Measurements from ENCODE around the gene KLF13.
A peak's percentile ranks its signal among the peaks of the same experiment; 100 is the strongest.

KLF13 gene

DNA sequence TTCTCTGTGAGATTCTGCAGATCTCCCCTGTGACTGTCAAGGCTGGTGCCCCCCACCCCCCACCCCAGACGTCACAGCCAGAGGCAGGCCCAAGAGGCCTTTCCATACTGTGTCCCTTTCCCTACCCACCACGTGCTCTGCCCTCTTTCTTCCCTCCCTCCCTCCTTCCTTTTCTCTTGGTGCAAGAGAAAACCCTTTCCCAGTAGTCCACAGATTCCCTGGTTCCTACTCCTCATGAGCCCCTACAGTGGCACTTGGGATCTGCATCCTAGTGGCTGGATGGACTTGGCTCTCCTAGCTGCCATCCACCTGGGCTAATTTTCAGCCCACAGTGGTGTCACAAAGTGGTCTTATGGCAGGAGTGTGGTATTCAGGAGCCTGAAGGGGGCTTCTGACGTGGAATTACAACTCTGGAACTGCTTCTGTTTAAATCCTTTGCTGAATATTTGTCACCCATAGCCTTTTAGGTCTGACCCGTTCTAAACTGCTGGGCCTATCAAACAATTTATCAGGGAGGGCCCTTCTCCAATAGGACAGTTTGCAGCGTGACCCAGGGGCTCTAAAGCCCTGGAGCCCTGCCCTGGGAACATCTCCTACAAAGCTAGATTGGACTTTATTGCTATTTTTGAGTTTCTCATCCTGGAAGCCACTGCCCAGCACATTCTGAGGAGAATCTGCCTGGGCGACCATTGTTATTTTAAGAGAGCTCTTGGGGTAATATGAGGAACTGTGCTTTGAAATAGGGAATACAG is 35.3 kb downstream of the KLF13 start:
- H3K4me2 ChIP-seq (ENCODE audit: low read length), result peak overlapping the region; percentile 71
- no peaks in the 10 kb centered on the region for H3K9me3 ChIP-seq (ENCODE audit: insufficient read depth, low read length)
- peak overlapping the region; percentile 25; the same call in 1 of the 2 replicates for H3K9ac ChIP-seq (ENCODE audit: low read length)
- H3K4me3 ChIP-seq (ENCODE audit: low read length), result peak overlapping the region; percentile 65; the same call in 1 of the 2 replicates
- H4K20me1 ChIP-seq (ENCODE audit: insufficient read depth, low read length), result peaks cover 78% of the 10 kb centered on the region
- no peak for TF ChIP-seq EZH2phosphoT487 (IDR thresholded peaks at IDR 0.05; ENCODE audit: low read depth)
- TF ChIP-seq, protein P1, sequence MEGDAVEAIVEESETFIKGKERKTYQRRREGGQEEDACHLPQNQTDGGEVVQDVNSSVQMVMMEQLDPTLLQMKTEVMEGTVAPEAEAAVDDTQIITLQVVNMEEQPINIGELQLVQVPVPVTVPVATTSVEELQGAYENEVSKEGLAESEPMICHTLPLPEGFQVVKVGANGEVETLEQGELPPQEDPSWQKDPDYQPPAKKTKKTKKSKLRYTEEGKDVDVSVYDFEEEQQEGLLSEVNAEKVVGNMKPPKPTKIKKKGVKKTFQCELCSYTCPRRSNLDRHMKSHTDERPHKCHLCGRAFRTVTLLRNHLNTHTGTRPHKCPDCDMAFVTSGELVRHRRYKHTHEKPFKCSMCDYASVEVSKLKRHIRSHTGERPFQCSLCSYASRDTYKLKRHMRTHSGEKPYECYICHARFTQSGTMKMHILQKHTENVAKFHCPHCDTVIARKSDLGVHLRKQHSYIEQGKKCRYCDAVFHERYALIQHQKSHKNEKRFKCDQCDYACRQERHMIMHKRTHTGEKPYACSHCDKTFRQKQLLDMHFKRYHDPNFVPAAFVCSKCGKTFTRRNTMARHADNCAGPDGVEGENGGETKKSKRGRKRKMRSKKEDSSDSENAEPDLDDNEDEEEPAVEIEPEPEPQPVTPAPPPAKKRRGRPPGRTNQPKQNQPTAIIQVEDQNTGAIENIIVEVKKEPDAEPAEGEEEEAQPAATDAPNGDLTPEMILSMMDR (IDR thresholded peaks at IDR 0.05; ENCODE audit: low read depth, low read length), result no peak
- peaks cover 97% of the 10 kb centered on the region for H3K79me2 ChIP-seq (ENCODE audit: low read length)
- peak overlapping the region; percentile 71 for H3K27ac ChIP-seq (ENCODE audit: low read length)
- H3K4me1 ChIP-seq (ENCODE audit: low read length), result peaks cover 71% of the 10 kb centered on the region
- H3K36me3 ChIP-seq (replicated peaks; ENCODE audit: low read depth, low read length), result peaks cover 18% of the 10 kb centered on the region
- H2AFZ ChIP-seq (ENCODE audit: low read depth, low read length), result no peak overlapping the region
- no peaks in the 10 kb centered on the region for H3K27me3 ChIP-seq (ENCODE audit: low read depth, low read length)

DNA sequence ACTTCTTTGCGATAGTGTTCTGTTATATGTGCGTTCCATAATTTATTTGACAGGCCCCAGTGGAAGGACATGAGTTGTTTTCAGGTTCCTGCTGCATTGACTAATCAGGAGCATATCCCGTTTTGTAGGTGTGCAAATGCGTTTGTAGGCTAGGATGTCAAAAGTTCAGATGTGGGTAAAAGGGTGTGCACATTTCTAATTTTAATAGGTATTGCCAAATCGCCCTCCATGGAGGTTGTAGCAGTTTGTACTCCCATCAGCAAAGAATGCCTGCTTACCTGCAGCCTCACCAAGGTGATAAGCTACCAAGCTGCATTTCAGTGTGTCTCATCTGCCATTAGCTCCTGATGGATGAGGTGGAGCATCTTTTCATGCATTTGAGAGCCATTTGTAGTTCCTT is 36.3 kb downstream of the KLF13 start:
- Histone ChIP-seq H3K27me3 (ENCODE audit: low read depth, low read length) (no peaks in the 10 kb centered on the region), H3K4me2 (ENCODE audit: low read length) (no peak overlapping the region), H3K79me2 (ENCODE audit: low read length) (peaks cover 97% of the 10 kb centered on the region), H3K36me3 (replicated peaks; ENCODE audit: low read depth, low read length) (peaks cover 18% of the 10 kb centered on the region), H3K4me3 (ENCODE audit: low read length) (no peak overlapping the region), H3K9me3 (ENCODE audit: insufficient read depth, low read length) (no peaks in the 10 kb centered on the region), H4K20me1 (ENCODE audit: insufficient read depth, low read length) (peaks cover 77% of the 10 kb centered on the region), H3K27ac (ENCODE audit: low read length) (no peak overlapping the region), H3K9ac (ENCODE audit: low read length) (no peak overlapping the region), H3K4me1 (ENCODE audit: low read length) (peaks cover 81% of the 10 kb centered on the region), H2AFZ (ENCODE audit: low read depth, low read length) (no peak overlapping the region)
- TF ChIP-seq, protein P1 (IDR thresholded peaks at IDR 0.05; ENCODE audit: low read depth, low read length), result no peak
- TF ChIP-seq EZH2phosphoT487 (IDR thresholded peaks at IDR 0.05; ENCODE audit: low read depth), result no peak

DNA sequence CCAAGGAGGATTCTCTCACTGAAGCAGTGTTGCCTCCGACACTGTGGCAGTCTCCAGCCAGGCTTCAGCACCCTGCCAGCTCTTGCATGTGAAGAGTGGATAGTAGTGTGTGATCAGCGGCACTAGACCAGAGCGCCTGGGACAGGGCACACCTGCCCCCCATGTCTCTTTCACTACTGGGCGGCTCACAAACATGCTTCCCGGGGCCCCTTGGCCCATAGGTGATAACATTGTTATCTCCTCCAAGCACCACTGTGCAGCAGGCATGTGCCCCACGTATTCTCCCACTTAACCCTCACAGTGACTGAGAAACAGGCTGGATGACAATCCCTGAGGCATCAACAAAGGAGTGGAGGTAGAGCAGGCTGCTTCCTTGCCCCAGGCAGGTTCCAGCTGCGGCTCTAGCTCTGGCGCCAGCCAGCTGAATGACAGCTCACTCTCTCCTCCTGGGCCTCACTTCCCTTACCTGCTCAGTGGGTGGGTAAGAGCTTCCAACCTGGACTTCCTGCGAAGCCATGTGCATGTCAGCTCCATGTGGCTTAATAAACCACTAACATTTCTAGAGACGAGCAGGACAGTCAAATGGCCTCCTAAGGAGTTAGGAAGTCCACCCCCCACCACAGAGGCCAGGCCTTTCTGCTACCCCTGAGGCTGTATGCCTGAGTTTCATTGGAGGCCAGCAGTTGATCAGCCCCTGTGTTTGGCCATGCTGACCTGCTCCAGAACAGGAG is 37.8 kb downstream of the KLF13 start:
- H3K4me3 ChIP-seq (ENCODE audit: low read length), result no peak overlapping the region
- H3K9ac ChIP-seq (ENCODE audit: low read length), result no peak overlapping the region
- TF ChIP-seq, protein P1 (IDR thresholded peaks at IDR 0.05; ENCODE audit: low read depth, low read length), result no peak
- no peak for TF ChIP-seq EZH2phosphoT487 (IDR thresholded peaks at IDR 0.05; ENCODE audit: low read depth)
- no peak overlapping the region for H2AFZ ChIP-seq (ENCODE audit: low read depth, low read length)
- peaks cover 73% of the 10 kb centered on the region for H4K20me1 ChIP-seq (ENCODE audit: insufficient read depth, low read length)
- H3K27me3 ChIP-seq (ENCODE audit: low read depth, low read length), result no peaks in the 10 kb centered on the region
- H3K9me3 ChIP-seq (ENCODE audit: insufficient read depth, low read length), result no peaks in the 10 kb centered on the region
- H3K27ac ChIP-seq (ENCODE audit: low read length), result no peak overlapping the region
- peak overlapping the region; percentile 80 for H3K4me2 ChIP-seq (ENCODE audit: low read length)
- H3K79me2 ChIP-seq (ENCODE audit: low read length), result peaks cover 97% of the 10 kb centered on the region
- H3K36me3 ChIP-seq (replicated peaks; ENCODE audit: low read depth, low read length), result peaks cover 20% of the 10 kb centered on the region
- peaks cover 78% of the 10 kb centered on the region for H3K4me1 ChIP-seq (ENCODE audit: low read length)

DNA sequence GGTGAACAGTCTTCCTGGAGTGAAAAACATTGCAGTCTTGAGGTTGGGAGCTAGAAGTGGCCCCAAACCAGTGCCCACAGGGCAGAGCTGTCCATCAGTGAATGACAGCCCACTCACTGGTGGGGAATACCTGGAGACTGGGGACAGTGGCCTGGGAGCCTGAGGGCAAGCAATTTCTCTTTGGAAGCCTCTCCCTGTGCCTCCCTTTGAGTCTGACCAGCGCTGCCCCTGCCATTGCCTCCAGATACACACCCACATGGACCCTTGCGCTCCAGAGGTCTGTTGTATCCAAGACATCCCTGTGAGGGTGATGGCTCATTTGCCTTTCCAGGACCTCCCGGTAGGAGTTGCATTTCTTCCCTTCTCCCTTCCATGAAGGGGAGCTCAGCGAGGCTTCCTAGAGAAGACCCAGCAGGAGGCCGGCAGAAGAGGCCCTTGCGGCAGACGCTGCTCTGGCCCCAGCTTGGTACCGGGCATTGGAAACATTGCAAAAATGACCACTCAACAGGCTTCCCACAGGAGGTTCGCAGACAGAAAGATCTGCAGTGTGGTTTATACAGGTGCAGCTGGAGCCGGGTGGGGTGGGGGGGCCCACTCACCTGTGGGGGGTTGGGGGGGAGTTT is 38.5 kb downstream of the KLF13 start:
- H3K9ac ChIP-seq (ENCODE audit: low read length), result 0 out of 2 replicates have a peak overlapping the region, but pooled peaks have one; percentile 44
- peaks cover 19% of the 10 kb centered on the region for H3K36me3 ChIP-seq (replicated peaks; ENCODE audit: low read depth, low read length)
- peaks cover 97% of the 10 kb centered on the region for H3K79me2 ChIP-seq (ENCODE audit: low read length)
- peak overlapping the region; percentile 80 for H3K4me2 ChIP-seq (ENCODE audit: low read length)
- no peak for TF ChIP-seq EZH2phosphoT487 (IDR thresholded peaks at IDR 0.05; ENCODE audit: low read depth)
- TF ChIP-seq, protein P1 (IDR thresholded peaks at IDR 0.05; ENCODE audit: low read depth, low read length), result no peak
- H3K4me1 ChIP-seq (ENCODE audit: low read length), result peaks cover 71% of the 10 kb centered on the region
- no peak overlapping the region for H3K27ac ChIP-seq (ENCODE audit: low read length)
- H3K27me3 ChIP-seq (ENCODE audit: low read depth, low read length), result no peaks in the 10 kb centered on the region
- peak overlapping the region; percentile 55; the same call in 1 of the 2 replicates for H3K4me3 ChIP-seq (ENCODE audit: low read length)
- no peak overlapping the region for H2AFZ ChIP-seq (ENCODE audit: low read depth, low read length)
- peaks cover 69% of the 10 kb centered on the region for H4K20me1 ChIP-seq (ENCODE audit: insufficient read depth, low read length)
- no peaks in the 10 kb centered on the region for H3K9me3 ChIP-seq (ENCODE audit: insufficient read depth, low read length)
